Epithelial cell of esophagus (primary cell): ENCODE results near the gene NCOA1.
"Not testable (repeated sequence)": the region's sequence is repeated elsewhere in the genome, so short reads cannot be mapped to it uniquely, and the experiment has no call there.

Experiments
- DNase-seq: peaks from one replicate; pipeline ENCODE4 v3.0.0; 2010; ENCODE audit warnings: low read depth
- H3K4me3 ChIP-seq: 2 replicates; pipeline ENCODE4 v1.5.1; 2011; ENCODE audit warnings: mild to moderate bottlenecking, low read length, control low read depth
- TF ChIP-seq, protein P1 (sequence below): IDR thresholded peaks from 2 replicates; pipeline ENCODE4 v1.5.1; 2011; ENCODE audit warnings: low read depth, mild to moderate bottlenecking, low read length, control low read depth, inconsistent platforms; ENCODE audit not compliant: insufficient read depth; ENCODE audit errors: missing control alignments

The NCOA1 gene

DNA sequence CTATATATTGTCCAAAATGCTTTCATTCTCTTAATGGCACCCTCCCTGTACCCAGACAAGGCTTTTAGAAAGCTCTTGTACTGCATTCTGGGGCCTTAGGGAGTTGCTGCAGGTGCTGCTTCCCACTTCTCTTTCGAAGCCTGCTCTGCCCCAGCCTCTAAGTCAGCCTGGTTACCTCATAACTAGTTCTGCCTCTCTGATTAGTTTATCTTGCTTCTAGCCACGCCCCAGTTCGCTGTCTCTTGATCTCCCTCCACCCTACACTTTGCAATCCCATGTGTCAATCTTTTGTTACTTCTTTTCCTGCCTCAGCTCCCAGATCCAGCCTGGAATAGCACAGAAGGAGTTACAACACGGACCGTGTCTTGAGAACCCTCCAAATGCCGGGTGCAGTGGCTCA lies 13.8 kb upstream of the NCOA1 start:
- DNase-seq = peak; percentile 29
- TF ChIP-seq, protein P1, sequence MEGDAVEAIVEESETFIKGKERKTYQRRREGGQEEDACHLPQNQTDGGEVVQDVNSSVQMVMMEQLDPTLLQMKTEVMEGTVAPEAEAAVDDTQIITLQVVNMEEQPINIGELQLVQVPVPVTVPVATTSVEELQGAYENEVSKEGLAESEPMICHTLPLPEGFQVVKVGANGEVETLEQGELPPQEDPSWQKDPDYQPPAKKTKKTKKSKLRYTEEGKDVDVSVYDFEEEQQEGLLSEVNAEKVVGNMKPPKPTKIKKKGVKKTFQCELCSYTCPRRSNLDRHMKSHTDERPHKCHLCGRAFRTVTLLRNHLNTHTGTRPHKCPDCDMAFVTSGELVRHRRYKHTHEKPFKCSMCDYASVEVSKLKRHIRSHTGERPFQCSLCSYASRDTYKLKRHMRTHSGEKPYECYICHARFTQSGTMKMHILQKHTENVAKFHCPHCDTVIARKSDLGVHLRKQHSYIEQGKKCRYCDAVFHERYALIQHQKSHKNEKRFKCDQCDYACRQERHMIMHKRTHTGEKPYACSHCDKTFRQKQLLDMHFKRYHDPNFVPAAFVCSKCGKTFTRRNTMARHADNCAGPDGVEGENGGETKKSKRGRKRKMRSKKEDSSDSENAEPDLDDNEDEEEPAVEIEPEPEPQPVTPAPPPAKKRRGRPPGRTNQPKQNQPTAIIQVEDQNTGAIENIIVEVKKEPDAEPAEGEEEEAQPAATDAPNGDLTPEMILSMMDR = no peak
- no peak overlapping the region for H3K4me3 ChIP-seq

DNA sequence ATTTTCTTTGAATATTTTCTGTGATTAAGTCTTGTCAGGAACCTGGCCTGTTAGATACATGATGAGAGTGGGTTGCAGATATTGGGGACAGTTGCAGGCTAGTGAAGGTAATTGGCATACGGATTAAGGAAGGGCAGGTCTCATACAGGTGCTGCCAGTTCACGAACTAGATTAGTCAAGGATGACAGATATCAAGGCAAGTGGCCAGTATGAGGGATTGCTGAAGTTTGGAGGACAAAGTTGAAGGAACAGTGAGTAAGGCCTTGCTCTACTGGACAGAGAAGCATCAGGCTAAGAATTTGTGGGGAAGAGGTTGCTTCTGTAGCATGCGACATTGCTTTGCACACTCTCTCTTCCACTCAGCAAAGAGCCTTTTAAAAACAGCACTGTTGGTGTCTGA lies 12.8 kb upstream of the NCOA1 start:
- no peak for DNase-seq
- TF ChIP-seq, protein P1 = no peak
- H3K4me3 ChIP-seq = no peak overlapping the region

DNA sequence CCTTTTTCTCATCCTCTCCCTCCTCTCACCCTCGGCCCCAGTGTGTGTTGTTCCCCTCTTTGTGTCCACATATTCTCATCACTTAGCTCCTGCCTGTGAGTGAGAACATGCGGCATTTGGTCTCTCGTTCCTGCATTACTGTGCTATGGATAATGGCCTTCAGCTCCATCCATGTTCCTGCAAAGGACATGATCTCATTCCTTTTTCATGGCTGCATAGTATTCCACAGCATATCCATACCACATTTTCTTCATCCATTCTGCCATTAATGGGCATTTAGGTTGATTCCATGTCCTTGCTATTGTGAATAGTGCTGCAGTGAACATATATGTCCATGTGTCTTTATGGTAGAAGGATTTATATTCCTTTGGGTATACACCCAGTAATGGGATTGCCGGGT lies 10.8 kb upstream of the NCOA1 start:
- no peak for DNase-seq
- TF ChIP-seq, protein P1 = no peak
- H3K4me3 ChIP-seq = no peak overlapping the region

DNA sequence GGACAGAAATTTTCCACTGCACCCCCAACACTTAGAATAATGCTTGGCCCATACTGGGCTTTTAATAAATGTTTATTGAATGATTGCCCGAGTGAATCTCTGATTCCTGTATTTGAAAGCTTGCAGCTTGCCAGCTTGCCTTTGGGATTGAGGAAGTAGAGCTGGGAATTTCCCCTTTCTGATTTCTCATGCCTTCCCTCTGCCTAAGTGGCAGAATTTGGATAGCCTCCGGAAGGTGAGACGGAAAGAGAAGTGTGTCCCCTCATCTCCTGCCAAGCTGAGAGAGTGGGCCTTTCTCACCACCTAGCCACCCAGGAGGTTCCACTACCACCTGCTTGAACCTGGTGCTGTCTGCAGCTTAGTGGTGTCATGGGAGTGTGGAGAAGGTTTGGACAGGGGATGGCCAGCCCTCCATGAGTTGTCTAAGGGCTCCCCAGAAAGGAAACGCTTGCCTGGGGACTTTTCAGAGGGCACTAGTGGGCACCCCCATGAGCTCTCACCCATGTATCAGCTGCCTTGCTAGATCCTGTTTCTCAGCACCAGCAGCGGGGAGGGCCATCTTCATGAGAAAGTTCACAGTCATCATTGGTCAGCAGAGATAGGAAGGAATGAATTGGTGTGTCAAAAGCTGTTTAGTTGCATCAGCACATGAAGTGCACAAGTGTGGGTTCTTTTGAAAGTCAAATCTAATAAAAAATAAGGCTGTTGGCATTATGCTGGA lies 8.6 kb upstream of the NCOA1 start:
- no peak overlapping the region for H3K4me3 ChIP-seq
- DNase-seq = peak; percentile 34
- TF ChIP-seq, protein P1 = no peak

DNA sequence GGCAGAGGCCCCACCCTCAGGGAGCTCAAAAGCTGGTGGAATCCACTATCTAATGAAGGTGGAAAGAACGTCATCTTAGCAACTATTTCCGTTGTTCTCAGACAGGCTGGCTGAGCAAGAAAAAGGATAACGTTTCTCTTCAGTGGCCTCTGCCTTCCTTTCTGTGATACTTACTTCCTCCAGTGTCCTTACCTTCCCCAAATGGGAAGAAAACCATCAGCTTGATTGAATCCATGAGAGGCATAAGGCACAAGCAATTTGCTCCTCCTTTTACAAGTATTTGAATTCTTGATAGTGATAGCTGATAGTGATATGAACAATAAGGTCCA lies 8.1 kb upstream of the NCOA1 start:
- no peak overlapping the region for H3K4me3 ChIP-seq
- no peak for DNase-seq
- TF ChIP-seq, protein P1 = no peak

DNA sequence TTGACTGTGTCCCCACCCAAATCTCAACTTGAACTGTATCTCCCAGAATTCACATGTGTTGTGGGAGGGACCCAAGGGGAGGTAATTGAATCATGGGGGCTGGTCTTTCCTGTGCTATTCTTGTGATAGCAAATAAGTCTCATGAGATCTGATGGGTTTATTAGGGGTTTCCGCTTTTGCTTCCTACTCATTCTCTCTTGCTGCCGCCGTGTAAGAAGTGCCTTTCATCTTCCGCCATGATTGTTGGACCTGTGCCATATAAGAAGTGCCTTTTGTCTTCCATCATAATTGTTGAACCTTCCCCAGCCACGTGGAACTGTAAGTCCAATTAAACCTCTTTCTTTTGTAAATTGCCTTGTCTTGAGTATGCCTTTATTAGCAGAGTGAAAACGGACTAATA lies 6.4 kb upstream of the NCOA1 start:
- not testable (repeated sequence) for H3K4me3 ChIP-seq, DNase-seq

DNA sequence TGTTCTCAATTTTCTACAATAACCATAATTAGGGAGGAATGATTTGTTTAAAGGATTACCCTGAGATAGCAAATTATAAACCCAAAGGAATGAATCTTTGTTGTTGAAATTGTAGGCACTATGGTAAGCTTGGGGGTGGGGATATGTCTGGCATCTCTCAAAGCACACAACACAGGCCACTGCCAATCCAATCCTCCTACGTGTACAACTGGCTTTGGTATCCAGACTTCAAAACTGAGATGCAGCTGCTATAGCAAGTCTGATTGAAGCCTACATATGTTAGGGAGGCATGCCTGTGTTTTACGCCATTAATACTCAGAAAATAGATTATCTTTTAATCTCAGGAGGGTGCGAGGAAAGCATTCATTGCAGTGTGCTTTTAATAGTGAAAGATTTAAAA lies 5.9 kb upstream of the NCOA1 start:
- TF ChIP-seq, protein P1 = no peak
- no peak for DNase-seq

DNA sequence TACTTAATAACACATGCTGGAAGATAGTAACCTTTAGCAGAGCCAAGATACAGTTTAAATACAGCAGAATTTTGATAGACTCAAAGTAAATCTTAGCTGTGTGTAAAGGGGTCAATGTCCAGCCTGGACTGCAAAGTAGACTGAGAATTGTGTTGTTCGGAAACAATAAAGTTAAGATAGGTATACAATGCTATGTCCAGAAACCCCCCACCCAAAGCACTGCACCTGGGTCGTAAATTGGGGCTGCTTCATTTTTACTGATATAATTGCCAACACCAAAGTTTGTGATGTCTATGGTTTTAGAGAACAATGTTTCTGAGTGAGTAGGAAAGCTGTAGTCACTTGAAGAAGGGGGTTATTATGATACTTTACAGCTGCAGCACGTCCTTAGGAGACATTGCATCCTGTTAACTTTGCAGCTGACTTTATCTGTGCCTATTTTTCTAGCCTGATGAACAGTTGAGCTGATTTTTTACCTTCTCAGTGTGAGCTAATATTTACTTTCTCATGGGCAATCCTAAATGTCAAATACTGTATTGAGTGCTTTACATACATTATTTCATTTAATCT lies 4.3 kb upstream of the NCOA1 start:
- TF ChIP-seq, protein P1 = no peak
- DNase-seq = no peak
- H3K4me3 ChIP-seq = no peak overlapping the region

More for the DNA sequence above, 5.9 kb upstream of the NCOA1 start:
- H3K4me3 ChIP-seq = no peak overlapping the region
